Measurements from ENCODE around the gene ERVK3-1.

DNA sequence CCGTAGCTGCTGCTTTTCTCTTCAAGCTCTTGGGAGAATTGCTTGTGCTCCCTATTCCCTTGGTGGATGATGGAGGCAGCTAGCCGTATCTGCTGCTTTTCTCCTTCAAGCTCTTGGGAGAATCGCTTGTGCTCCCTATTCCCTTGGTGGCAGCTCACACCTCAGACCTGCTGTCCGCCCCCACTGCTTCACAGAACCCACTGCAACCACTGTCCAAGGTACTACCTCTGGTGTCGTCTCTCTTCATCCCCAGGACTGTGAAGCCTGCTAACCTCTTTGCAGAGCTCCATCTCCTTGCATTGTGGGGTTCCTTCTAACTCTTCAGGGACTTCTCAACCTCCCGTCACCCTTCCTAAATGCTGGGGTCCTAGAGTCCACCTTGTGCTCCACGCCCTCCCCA is 4.6 kb upstream of the ERVK3-1 start:
- TF ChIP-seq, protein P1, sequence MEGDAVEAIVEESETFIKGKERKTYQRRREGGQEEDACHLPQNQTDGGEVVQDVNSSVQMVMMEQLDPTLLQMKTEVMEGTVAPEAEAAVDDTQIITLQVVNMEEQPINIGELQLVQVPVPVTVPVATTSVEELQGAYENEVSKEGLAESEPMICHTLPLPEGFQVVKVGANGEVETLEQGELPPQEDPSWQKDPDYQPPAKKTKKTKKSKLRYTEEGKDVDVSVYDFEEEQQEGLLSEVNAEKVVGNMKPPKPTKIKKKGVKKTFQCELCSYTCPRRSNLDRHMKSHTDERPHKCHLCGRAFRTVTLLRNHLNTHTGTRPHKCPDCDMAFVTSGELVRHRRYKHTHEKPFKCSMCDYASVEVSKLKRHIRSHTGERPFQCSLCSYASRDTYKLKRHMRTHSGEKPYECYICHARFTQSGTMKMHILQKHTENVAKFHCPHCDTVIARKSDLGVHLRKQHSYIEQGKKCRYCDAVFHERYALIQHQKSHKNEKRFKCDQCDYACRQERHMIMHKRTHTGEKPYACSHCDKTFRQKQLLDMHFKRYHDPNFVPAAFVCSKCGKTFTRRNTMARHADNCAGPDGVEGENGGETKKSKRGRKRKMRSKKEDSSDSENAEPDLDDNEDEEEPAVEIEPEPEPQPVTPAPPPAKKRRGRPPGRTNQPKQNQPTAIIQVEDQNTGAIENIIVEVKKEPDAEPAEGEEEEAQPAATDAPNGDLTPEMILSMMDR (IDR thresholded peaks at IDR 0.05): no peak
- TF ChIP-seq POLR2A (IDR thresholded peaks at IDR 0.05): no peak
